Transverse colon (tissue), 4 donors: ENCODE measurements around the gene ATP2A1. TPM values are rescaled to one million over a fixed set of nuclear protein-coding genes. Genes with fewer than 3 reads are reported as not detected.
"Not testable (repeated sequence)": the region's sequence is repeated elsewhere in the genome, so short reads cannot be mapped to it uniquely, and the experiment has no call there.

Experiments used
- DNase-seq: peaks from one replicate; pipeline ENCODE4 v3.0.0-alpha.2; 2019
- H3K27ac ChIP-seq, 4 donors: fragments of 200-600 bp; sonication (generic); 2 replicates each; pipeline ENCODE4 v1.5.1; 2016 to 2018; ENCODE audit warnings: inconsistent platforms in 4 of 4
- H3K27me3 ChIP-seq: fragments of 200-600 bp; sonication (generic); 2 replicates; pipeline ENCODE4 v1.5.1; 2017; ENCODE audit warnings: inconsistent platforms
- H3K36me3 ChIP-seq, 4 donors: fragments of 200-600 bp; sonication (generic); 2 replicates each; pipeline ENCODE4 v1.5.1; 2017 to 2019; ENCODE audit warnings: inconsistent platforms in 4 of 4
- H3K4me1 ChIP-seq, 4 donors: fragments of 200-600 bp; sonication (generic); 2 replicates each; pipeline ENCODE4 v1.5.1; 2017 to 2020; ENCODE audit warnings: inconsistent platforms in 4 of 4
- H3K4me3 ChIP-seq, 4 donors: fragments of 200-600 bp; sonication (generic); 1 replicate in 1 of 4; 2 replicates in 3 of 4; pipeline versions ENCODE4 v1.5.1 to v1.6.1; 2017 to 2019; ENCODE audit warnings: inconsistent platforms in 4 of 4
- H3K9me3 ChIP-seq, 2 donors: fragments of 200-600 bp; sonication (generic); 2 replicates each; pipeline ENCODE4 v1.5.1; 2017 to 2019; ENCODE audit warnings: inconsistent platforms in 2 of 2
- CTCF ChIP-seq, 5 experiments: fragments of 200-600 bp in 3 of 5; fragments of 450-650 bp in 2 of 5; sonication (generic) in 3 of 5; IDR thresholded peaks; 1 replicate in 2 of 5; 2 replicates in 3 of 5; pipeline ENCODE4 v1.5.1; 2016 to 2017; ENCODE audit warnings: antibody characterized with exemption in 5 of 5, inconsistent platforms in 3 of 5, mild to moderate bottlenecking in 2 of 5, moderate library complexity in 1 of 5
- EP300 ChIP-seq: sonication (generic); formaldehyde crosslinking; IDR thresholded peaks from one replicate; pipeline ENCODE4 v1.6.1; 2017; ENCODE audit warnings: antibody characterized with exemption, low read depth
- POLR2A ChIP-seq: fragments of 450-650 bp; IDR thresholded peaks from one replicate; pipeline ENCODE4 v1.6.1; 2016; ENCODE audit warnings: antibody characterized with exemption, mild to moderate bottlenecking, moderate library complexity
- POLR2AphosphoS5 ChIP-seq, 3 donors: sonication (generic); formaldehyde crosslinking; IDR thresholded peaks; one replicate each; pipeline ENCODE4 v1.6.1; 2016; ENCODE audit warnings: antibody characterized with exemption in 3 of 3
- WGBS, 2 donors: methylation state at CpG; one replicate each; pipeline ENCODE4 v1.1.5; 2018; ENCODE audit warnings: low coverage in 1 of 2; 5-methylcytosine and 5-hydroxymethylcytosine counted together
- in situ Hi-C, 4 donors: fragments of 200-750 bp; cut with MboI; loops; one replicate each; pipeline versions ENCODE4 v1.15.0 to v1.15.1; 2017; ENCODE audit warnings: low sequenced_read_pairs in 3 of 4, low pct_ligation_motif_present in 1 of 4, low pct_unique_long_range_greater_than_20kb in 1 of 4
- intact Hi-C: fragments of 100-400 bp; cut with DNase I; formaldehyde crosslinking; loops from one replicate; pipeline ENCODE4 v1.15.1; 2023; ENCODE audit warnings: low total_unique reads
- total RNA-seq, 4 donors: library from RNA; depleted of rRNA; stranded (reverse); fragments of >200 nt; gene quantifications; one replicate each; pipeline ENCODE4 v1.1.0, GENCODE V29; 2016

ATP2A1 gene
- total RNA-seq, 4 donors from 2014 or later, result 1.1 to 3.2 (median 1.4) TPM; not detected in 1

DNA sequence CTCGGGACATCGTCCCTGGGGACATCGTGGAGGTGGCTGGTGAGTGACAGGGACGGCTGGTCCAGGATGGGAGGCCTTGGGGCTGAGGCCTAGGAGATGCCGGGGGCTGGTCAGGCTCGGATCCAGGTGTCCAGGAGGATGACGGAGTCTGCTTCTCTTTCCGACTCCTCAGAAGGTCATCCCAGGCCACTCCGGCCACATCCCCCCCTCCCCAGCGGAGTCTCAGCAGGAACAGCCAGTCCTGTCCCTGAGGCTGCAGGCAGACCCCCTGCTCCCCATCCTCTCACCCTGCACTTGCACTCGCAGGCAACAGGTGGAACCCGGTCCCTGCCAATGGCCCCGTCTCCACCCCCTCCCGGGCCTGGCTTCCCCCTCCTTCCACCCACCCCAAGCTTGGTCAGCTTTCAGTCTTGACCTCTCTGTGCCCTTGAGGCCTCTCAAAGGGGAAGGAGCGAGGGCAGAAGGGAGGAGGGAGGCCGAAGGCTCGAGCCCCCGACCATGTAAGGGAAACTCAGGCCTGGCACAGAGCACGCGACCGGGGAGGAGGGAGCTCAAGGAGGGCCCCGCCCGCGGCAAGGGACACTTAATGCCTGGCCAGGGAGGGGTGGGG lies 4.4 kb downstream of the ATP2A1 start:
- in situ Hi-C loops, result no loop called here

DNA sequence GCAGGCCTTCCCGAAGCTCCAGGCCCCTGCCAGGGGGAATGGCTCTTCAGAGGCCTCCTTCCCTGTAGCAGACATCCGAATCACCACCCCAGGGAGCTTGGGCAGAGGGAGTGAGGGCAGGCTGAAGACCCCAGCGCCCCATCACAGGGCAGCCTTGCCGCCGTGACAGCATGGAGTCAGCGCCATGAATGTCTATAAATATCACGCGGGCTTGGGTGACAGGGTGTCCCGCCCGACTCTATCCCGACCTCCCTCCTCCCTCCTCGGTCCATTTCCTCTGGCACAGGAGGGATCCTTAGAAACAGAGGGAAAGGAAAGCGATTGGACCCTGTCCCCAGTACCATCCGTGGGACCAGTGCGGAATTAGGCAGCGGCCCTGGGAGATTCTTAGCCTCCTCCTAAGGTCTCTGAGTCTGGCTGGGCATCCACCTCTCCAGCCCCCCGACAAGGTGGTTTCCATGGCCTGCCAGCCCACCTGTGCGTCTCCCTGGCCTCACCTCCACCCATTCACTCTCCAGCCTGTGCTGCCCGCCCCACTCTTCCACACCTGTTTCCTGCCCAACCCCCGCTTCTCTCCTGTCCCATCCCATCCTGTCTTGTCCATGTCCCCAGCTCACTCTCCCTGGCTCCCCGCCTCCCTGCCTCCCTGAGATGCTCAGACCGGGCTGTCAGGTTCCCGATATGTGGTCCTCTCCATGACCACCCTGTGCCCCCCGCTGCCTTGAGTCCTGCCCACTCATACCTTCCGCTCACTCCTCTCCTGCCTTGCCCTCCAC lies 5.1 kb downstream of the ATP2A1 start:
- in situ Hi-C loops, result no loop called here
- Histone ChIP-seq H3K36me3 (no peaks in the 10 kb centered on the region), H3K27ac (no peak overlapping the region), H3K9me3 (no peaks in the 10 kb centered on the region), H3K4me1 (peaks cover 5 to 17% (median 13%) of the 10 kb centered on the region in 4 donors), H3K4me3 (no peak overlapping the region), H3K27me3 (peaks cover 9% of the 10 kb centered on the region)
- 70% methylated on average over 13 to 25 of the region's 25 CpGs for WGBS, 2 donors
- TF ChIP-seq EP300, result no peak
- DNase-seq, result no peak
- intact Hi-C loops, result no loop called here

More for the DNA sequence above, 4.4 kb downstream of the ATP2A1 start:
- H3K27me3 ChIP-seq, result peaks cover 9% of the 10 kb centered on the region
- no peak for DNase-seq
- 59 to 68% methylated on average over 4 to 24 of the region's 24 CpGs for WGBS, 2 donors
- H3K36me3 ChIP-seq, result no peaks in the 10 kb centered on the region
- H3K4me1 ChIP-seq, result peaks cover 5 to 17% (median 13%) of the 10 kb centered on the region in 4 donors
- H3K4me3 ChIP-seq, result no peak overlapping the region
- TF ChIP-seq CTCF (IDR thresholded peaks at IDR 0.05) (no peak), POLR2A (no peak), EP300 (no peak), POLR2AphosphoS5 (IDR thresholded peaks at IDR 0.05) (no peak)
- no peaks in the 10 kb centered on the region for H3K9me3 ChIP-seq
- H3K27ac ChIP-seq, result no peak overlapping the region
- intact Hi-C loops, result no loop called here

GRCh38 chr16:28884045-28884444 lies 5.8 kb downstream of the ATP2A1 start:
- H3K36me3 ChIP-seq, result no peaks in the 10 kb centered on the region
- in situ Hi-C loops (no loop called here), intact Hi-C loops (no loop called here)
- H3K9me3 ChIP-seq, result no peaks in the 10 kb centered on the region
- WGBS, 2 donors, result 95 to 100% methylated on average over 1 to 6 of the region's 6 CpGs
- TF ChIP-seq POLR2A, result no peak
- no peak for TF ChIP-seq CTCF (IDR thresholded peaks at IDR 0.05)
- no peak for TF ChIP-seq EP300
- TF ChIP-seq POLR2AphosphoS5 (IDR thresholded peaks at IDR 0.05), result no peak
- no peak for DNase-seq
- no peak overlapping the region for H3K4me3 ChIP-seq
- H3K27ac ChIP-seq, result no peak overlapping the region
- peaks cover 4 to 15% (median 11%) of the 10 kb centered on the region in 4 donors for H3K4me1 ChIP-seq
- peaks cover 9% of the 10 kb centered on the region for H3K27me3 ChIP-seq

DNA sequence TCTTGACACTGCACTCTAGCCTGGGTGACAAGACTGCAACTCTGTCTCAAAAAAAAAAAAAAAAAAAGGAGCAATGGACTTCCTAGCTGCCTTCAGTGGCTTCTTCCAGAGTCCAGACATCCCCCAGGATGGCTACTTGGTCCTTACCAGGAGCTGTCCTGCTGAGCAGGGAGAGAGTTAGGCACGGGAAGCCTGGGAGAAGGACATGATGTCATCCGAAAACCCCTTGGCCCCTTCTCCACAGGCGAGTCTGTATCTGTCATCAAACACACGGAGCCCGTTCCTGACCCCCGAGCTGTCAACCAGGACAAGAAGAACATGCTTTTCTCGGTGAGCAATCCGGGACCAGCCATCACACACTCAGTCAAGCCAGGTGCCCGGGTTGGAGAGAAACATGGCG lies 8.7 kb downstream of the ATP2A1 start:
- H3K9me3 ChIP-seq, result no peaks in the 10 kb centered on the region
- H3K27ac ChIP-seq, result no peak overlapping the region
- H3K27me3 ChIP-seq, result peaks cover 9% of the 10 kb centered on the region
- no peak overlapping the region for H3K4me3 ChIP-seq
- DNase-seq, result no peak
- in situ Hi-C loops (no loop called here), intact Hi-C loops (no loop called here)
- TF ChIP-seq POLR2A (no peak), POLR2AphosphoS5 (IDR thresholded peaks at IDR 0.05) (no peak), EP300 (no peak), CTCF (IDR thresholded peaks at IDR 0.05) (no peak)
- H3K4me1 ChIP-seq, result no peaks in the 10 kb centered on the region
- 88% methylated on average over 10 of the region's 10 CpGs; no CpG with 5 or more reads in 1 of the 2 donors for WGBS, 2 donors
- H3K36me3 ChIP-seq, result no peaks in the 10 kb centered on the region

GRCh38 chr16:28890355-28890754 lies 12.1 kb downstream of the ATP2A1 start:
- H3K4me1 ChIP-seq, H3K27me3 ChIP-seq, DNase-seq, in situ Hi-C loops, H3K9me3 ChIP-seq, intact Hi-C loops, H3K36me3 ChIP-seq, H3K4me3 ChIP-seq, H3K27ac ChIP-seq: not testable (repeated sequence)
- WGBS, 2 donors, result 83 to 94% methylated on average over 1 to 5 of the region's 5 CpGs
